ENCODE data around the gene CTNNA3. TPM values are rescaled to one million over a fixed set of nuclear protein-coding genes. Genes with fewer than 3 reads are reported as not detected.

Gene CTNNA3
- total and polyA plus RNA-seq, 2 donors (not counting 1 experiment from before 2014, with no cell fraction given), result not detected

DNA sequence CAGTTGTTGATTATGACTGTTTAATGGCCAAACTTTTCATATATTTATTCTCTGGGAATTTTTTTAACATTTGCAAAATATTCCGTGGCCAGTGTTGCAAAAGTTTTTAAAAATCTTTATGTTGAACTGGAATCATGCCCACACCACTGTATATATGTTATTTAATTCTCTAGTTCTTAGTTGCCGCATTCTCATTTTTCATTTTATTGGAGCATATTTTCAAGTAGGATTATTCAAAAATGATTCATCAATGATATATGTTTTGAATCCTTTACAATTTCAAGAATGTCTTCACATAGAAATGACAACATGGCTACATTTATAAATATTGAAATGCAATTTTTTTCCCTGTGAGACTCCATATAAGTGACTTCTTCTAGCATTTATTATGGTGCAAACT is 958.8 kb downstream of the CTNNA3 start:
- no peak for TF ChIP-seq EZH2 (IDR thresholded peaks at IDR 0.05; ENCODE audit: low read length, missing control alignments)
- TF ChIP-seq, protein P1, sequence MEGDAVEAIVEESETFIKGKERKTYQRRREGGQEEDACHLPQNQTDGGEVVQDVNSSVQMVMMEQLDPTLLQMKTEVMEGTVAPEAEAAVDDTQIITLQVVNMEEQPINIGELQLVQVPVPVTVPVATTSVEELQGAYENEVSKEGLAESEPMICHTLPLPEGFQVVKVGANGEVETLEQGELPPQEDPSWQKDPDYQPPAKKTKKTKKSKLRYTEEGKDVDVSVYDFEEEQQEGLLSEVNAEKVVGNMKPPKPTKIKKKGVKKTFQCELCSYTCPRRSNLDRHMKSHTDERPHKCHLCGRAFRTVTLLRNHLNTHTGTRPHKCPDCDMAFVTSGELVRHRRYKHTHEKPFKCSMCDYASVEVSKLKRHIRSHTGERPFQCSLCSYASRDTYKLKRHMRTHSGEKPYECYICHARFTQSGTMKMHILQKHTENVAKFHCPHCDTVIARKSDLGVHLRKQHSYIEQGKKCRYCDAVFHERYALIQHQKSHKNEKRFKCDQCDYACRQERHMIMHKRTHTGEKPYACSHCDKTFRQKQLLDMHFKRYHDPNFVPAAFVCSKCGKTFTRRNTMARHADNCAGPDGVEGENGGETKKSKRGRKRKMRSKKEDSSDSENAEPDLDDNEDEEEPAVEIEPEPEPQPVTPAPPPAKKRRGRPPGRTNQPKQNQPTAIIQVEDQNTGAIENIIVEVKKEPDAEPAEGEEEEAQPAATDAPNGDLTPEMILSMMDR (conservative IDR thresholded peaks at IDR 0.05 in 1 of 2, IDR thresholded peaks at IDR 0.05 in 1 of 2; ENCODE audit: low read depth in 1 of 2, low read length in 2 of 2), result no peak
- Histone ChIP-seq H3K36me3 (ENCODE audit: control insufficient read depth, insufficient read depth, low read length) (no peaks in the 10 kb centered on the region), H3K79me2 (ENCODE audit: control insufficient read depth, insufficient read depth, low read length) (no peaks in the 10 kb centered on the region), H3K4me2 (ENCODE audit: extremely low read depth, insufficient read depth, low read length) (no peak overlapping the region), H3K9ac (ENCODE audit: insufficient read depth, low read length) (no peak overlapping the region), H3K4me3 (replicated peaks in 1 of 4; ENCODE audit: control extremely low read depth in 1 of 4, insufficient read depth in 1 of 4, low read depth in 3 of 4, low read length in 4 of 4) (no peak overlapping the region), H3K27ac (ENCODE audit: insufficient read depth, low read length) (no peak overlapping the region), H3K27me3 (ENCODE audit: control insufficient read depth, insufficient read depth, low read length) (no peaks in the 10 kb centered on the region), H2AFZ (ENCODE audit: low read length) (no peak overlapping the region), H3K4me1 (ENCODE audit: control insufficient read depth, extremely low read depth, insufficient read depth, low read length) (no peaks in the 10 kb centered on the region), H3K9me3 (ENCODE audit: control insufficient read depth, insufficient read depth, low read depth, low read length) (no peaks in the 10 kb centered on the region), H4K20me1 (ENCODE audit: control insufficient read depth, extremely low read depth, insufficient read depth, low read length) (no peaks in the 10 kb centered on the region)
- DNase-seq (ENCODE audit: low read depth in 2 of 2), result no peak

DNA sequence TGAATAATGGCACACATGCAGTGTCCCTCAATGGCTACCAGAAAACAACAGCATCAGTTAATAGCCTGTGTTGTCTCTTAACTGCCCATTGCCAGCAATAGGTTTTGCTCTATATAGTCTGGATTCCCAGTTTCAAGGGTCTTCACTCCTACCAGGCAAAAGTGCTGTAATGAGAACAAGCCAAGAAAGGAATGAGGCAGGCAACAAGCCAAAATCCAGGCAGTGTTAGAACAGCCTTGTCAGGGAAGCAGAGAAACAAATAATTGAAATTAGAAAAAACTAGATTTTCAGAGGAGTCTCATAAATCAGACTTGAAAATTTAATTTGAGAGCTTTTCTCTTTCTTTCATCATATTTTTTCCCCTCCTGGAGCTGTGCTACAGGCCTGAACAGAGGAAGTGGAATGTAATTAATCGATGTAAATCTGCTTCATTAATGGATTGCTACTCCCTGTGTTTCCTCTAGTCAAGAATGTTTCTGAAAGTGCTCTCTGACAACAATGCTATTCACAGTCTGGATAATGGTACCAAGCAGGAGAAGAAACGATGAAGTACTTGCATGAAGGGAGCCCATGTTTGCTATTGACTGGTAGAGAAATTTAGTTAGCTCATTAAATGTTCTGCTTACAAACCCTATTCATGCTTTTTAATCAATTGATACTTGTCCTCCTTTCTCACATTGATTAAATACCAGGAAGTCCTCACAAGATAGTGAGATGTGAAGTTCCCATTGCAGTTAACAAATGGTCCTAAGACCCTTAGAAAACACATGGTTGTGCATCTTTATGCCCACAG is 972.2 kb downstream of the CTNNA3 start:
- TF ChIP-seq EZH2 (IDR thresholded peaks at IDR 0.05; ENCODE audit: low read length, missing control alignments), result no peak
- TF ChIP-seq, protein P1 (conservative IDR thresholded peaks at IDR 0.05 in 1 of 2, IDR thresholded peaks at IDR 0.05 in 1 of 2; ENCODE audit: low read depth in 1 of 2, low read length in 2 of 2), result no peak
- H3K36me3 ChIP-seq (ENCODE audit: control insufficient read depth, insufficient read depth, low read length), result no peaks in the 10 kb centered on the region
- no peak overlapping the region for H3K27ac ChIP-seq (ENCODE audit: insufficient read depth, low read length)
- H3K27me3 ChIP-seq (ENCODE audit: control insufficient read depth, insufficient read depth, low read length), result no peaks in the 10 kb centered on the region
- H3K9me3 ChIP-seq (ENCODE audit: control insufficient read depth, insufficient read depth, low read depth, low read length), result no peaks in the 10 kb centered on the region
- H3K4me2 ChIP-seq (ENCODE audit: extremely low read depth, insufficient read depth, low read length), result no peak overlapping the region
- no peak overlapping the region for H3K9ac ChIP-seq (ENCODE audit: insufficient read depth, low read length)
- H3K4me1 ChIP-seq (ENCODE audit: control insufficient read depth, extremely low read depth, insufficient read depth, low read length), result no peaks in the 10 kb centered on the region
- H4K20me1 ChIP-seq (ENCODE audit: control insufficient read depth, extremely low read depth, insufficient read depth, low read length), result no peaks in the 10 kb centered on the region
- H3K4me3 ChIP-seq (replicated peaks in 1 of 4; ENCODE audit: control extremely low read depth in 1 of 4, insufficient read depth in 1 of 4, low read depth in 3 of 4, low read length in 4 of 4), result no peak overlapping the region
- no peak for DNase-seq (ENCODE audit: low read depth in 2 of 2)
- H3K79me2 ChIP-seq (ENCODE audit: control insufficient read depth, insufficient read depth, low read length), result no peaks in the 10 kb centered on the region
- no peak overlapping the region for H2AFZ ChIP-seq (ENCODE audit: low read length)

DNA sequence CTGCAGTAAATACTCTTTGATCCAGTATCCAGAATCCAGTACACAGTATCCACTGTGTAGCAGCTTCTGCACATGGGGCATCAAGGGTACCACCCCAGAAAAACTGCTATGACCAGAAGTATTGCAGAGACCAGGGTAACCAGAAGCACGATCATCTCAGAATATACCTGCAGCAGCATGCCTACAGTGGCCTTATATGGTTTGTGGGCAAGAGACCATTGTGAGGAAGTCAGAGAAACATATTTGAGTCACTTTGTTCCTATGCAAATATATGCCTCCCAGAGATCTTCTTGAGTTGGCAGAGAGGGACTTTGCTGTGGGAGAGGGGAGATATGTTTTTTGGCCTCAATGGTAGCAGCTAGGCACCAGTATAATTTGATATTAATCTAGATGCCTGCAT is 976.5 kb downstream of the CTNNA3 start:
- H4K20me1 ChIP-seq (ENCODE audit: control insufficient read depth, extremely low read depth, insufficient read depth, low read length), result no peaks in the 10 kb centered on the region

More for the DNA sequence above, 976.5 kb downstream of the CTNNA3 start:
- no peak for DNase-seq (ENCODE audit: low read depth in 2 of 2)
- no peak overlapping the region for H2AFZ ChIP-seq (ENCODE audit: low read length)
- no peak overlapping the region for H3K4me2 ChIP-seq (ENCODE audit: extremely low read depth, insufficient read depth, low read length)
- no peaks in the 10 kb centered on the region for H3K9me3 ChIP-seq (ENCODE audit: control insufficient read depth, insufficient read depth, low read depth, low read length)
- H3K27ac ChIP-seq (ENCODE audit: insufficient read depth, low read length), result no peak overlapping the region
- H3K4me1 ChIP-seq (ENCODE audit: control insufficient read depth, extremely low read depth, insufficient read depth, low read length), result no peaks in the 10 kb centered on the region
- H3K79me2 ChIP-seq (ENCODE audit: control insufficient read depth, insufficient read depth, low read length), result no peaks in the 10 kb centered on the region
- TF ChIP-seq EZH2 (IDR thresholded peaks at IDR 0.05; ENCODE audit: low read length, missing control alignments), result no peak
- TF ChIP-seq, protein P1 (conservative IDR thresholded peaks at IDR 0.05 in 1 of 2, IDR thresholded peaks at IDR 0.05 in 1 of 2; ENCODE audit: low read depth in 1 of 2, low read length in 2 of 2), result no peak
- H3K9ac ChIP-seq (ENCODE audit: insufficient read depth, low read length), result no peak overlapping the region
- no peak overlapping the region for H3K4me3 ChIP-seq (replicated peaks in 1 of 4; ENCODE audit: control extremely low read depth in 1 of 4, insufficient read depth in 1 of 4, low read depth in 3 of 4, low read length in 4 of 4)
- no peaks in the 10 kb centered on the region for H3K27me3 ChIP-seq (ENCODE audit: control insufficient read depth, insufficient read depth, low read length)
- H3K36me3 ChIP-seq (ENCODE audit: control insufficient read depth, insufficient read depth, low read length), result no peaks in the 10 kb centered on the region
